ENCODE data around the gene SYNPO2L. TPM values are rescaled to one million over a fixed set of nuclear protein-coding genes. Genes with fewer than 3 reads are reported as not detected.

SYNPO2L gene
- total RNA-seq, 1 donor from 2014 or later = 0.45 TPM

DNA sequence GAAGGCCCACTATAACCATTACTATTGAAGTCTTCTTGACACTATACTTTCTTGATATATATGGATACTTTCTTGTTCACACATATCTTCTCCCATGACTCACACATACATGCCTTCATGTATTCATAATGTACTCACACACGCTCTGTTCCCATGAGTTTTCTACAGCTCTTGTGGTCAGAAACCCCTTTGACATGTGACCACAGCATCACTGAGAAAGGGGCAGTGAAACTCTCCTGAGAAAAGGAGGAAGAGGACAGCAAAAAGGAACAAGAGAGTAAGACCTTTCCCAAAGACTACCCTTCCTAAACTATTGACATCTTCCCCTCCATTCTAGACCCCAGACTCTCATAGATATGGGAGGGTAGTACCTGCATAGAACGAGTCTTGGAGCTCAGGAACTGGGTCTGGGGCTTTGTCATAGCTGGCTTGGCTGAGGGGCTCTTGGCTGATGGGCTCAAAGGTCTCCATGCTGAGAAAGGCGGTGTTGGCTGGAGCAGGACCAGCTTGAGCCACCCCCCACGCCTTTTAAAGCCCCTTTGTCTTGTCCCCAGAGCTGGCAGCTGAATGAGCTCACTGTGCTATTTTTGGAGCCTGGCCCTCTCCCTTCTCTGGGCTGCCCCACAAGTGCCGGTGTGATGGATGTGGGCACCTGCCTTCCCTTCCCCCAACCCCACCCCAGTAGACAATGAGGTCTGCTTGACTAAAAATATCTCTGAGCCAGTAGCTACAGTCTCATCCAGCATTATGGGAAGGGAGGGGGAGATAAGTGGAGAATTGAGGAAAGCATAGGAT lies 5.1 kb downstream of the SYNPO2L start:
- Mint-ChIP-seq H3K9me3 (ENCODE audit: low read depth) (no peaks in the 10 kb centered on the region), H3K27ac (ENCODE audit: unreplicated experiment) (peak overlapping the region; percentile 58), H3K27me3 (ENCODE audit: low read depth) (no peaks in the 10 kb centered on the region), H3K36me3 (ENCODE audit: low read depth) (no peaks in the 10 kb centered on the region), H3K4me3 (ENCODE audit: unreplicated experiment) (no peak overlapping the region), H3K4me1 (ENCODE audit: low read depth) (peaks cover 27% of the 10 kb centered on the region)
- DNase-seq (ENCODE audit: low spot score) = no peak
- TF ChIP-seq, protein P1, sequence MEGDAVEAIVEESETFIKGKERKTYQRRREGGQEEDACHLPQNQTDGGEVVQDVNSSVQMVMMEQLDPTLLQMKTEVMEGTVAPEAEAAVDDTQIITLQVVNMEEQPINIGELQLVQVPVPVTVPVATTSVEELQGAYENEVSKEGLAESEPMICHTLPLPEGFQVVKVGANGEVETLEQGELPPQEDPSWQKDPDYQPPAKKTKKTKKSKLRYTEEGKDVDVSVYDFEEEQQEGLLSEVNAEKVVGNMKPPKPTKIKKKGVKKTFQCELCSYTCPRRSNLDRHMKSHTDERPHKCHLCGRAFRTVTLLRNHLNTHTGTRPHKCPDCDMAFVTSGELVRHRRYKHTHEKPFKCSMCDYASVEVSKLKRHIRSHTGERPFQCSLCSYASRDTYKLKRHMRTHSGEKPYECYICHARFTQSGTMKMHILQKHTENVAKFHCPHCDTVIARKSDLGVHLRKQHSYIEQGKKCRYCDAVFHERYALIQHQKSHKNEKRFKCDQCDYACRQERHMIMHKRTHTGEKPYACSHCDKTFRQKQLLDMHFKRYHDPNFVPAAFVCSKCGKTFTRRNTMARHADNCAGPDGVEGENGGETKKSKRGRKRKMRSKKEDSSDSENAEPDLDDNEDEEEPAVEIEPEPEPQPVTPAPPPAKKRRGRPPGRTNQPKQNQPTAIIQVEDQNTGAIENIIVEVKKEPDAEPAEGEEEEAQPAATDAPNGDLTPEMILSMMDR (IDR thresholded peaks at IDR 0.05) = no peak

DNA sequence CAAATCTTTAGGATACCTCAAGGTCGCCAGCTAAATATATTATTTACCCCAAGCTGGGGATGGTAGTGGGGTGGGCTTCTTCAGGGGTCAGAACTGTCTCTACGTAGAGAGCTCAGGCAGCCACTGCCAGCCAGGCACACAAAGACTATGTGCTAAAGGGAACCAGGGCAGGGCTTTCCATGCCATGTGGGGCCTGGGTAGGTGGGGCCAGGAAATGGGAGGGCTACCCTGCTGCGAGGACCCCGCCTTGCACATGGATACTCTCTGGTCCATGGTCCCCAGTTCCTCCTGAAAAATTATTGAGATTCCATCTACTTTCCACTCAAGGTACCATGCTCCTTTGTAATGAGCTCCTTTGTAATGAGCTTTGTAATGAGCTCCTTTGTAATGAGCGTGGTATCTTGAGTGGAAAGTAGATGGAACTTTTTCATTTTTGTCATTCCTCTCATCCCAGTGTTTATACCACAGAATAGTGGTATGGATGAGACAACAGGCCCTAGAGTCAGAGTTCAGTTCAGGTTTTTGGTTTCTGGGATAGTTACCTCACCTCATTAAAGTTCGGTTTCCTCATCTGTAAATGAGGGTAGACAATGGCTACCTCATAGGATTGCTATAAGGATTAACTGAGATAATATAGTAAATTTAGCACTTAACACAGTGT lies 5.8 kb downstream of the SYNPO2L start:
- H3K9me3 Mint-ChIP-seq (ENCODE audit: low read depth) = no peaks in the 10 kb centered on the region
- H3K27me3 Mint-ChIP-seq (ENCODE audit: low read depth) = no peaks in the 10 kb centered on the region
- TF ChIP-seq, protein P1 (IDR thresholded peaks at IDR 0.05) = no peak
- H3K4me1 Mint-ChIP-seq (ENCODE audit: low read depth) = peaks cover 21% of the 10 kb centered on the region
- H3K36me3 Mint-ChIP-seq (ENCODE audit: low read depth) = no peaks in the 10 kb centered on the region
- no peak overlapping the region for H3K27ac Mint-ChIP-seq (ENCODE audit: unreplicated experiment)
- no peak overlapping the region for H3K4me3 Mint-ChIP-seq (ENCODE audit: unreplicated experiment)
- no peak for DNase-seq (ENCODE audit: low spot score)

DNA sequence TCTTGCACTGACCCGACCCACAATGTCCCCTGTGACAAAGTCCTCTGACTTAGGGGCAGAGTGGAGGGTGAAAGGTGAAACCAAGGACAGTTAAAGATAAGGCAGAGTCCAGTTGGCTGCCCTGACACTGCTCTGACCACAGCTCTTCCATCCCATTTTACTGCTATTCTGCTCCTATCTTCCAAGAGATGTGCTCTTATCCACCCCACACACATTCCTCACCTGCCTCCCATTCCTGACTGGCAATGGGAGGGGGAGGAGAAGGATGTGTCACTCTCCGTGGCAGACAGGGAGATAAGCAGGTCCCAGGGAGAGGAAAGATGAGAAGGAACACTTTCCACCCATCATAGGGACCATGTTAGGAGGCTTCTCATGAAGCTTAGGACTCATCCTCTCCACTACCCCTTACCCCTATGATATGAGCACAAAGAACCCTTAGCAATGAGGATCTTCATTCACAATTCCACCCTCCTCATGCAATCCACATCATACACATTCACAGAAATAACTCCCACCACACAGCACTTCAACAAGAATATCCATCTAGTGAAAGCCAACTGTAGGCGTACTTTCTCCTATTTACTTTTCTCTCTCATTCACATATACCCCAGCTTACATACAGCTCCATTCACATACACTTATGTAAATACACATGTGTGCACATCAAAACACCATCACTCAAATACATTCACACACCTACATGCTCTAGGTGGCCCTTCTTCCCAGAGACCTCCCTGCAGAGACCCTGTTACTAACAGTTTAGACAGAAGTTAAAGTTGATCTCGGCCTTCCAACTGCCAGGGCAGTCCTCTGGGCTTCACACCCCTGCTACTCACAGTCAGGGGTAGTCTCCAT lies 6.6 kb downstream of the SYNPO2L start:
- TF ChIP-seq, protein P1 (IDR thresholded peaks at IDR 0.05) = no peak
- Mint-ChIP-seq H3K36me3 (ENCODE audit: low read depth) (no peaks in the 10 kb centered on the region), H3K27ac (ENCODE audit: unreplicated experiment) (no peak overlapping the region), H3K4me3 (ENCODE audit: unreplicated experiment) (peak overlapping the region; percentile 10), H3K9me3 (ENCODE audit: low read depth) (no peaks in the 10 kb centered on the region), H3K4me1 (ENCODE audit: low read depth) (peaks cover 24% of the 10 kb centered on the region), H3K27me3 (ENCODE audit: low read depth) (no peaks in the 10 kb centered on the region)
- DNase-seq (ENCODE audit: low spot score) = no peak

- no peak for DNase-seq (ENCODE audit: low spot score)
- Mint-ChIP-seq H3K9me3 (ENCODE audit: low read depth) (no peaks in the 10 kb centered on the region), H3K4me3 (ENCODE audit: unreplicated experiment) (peak overlapping the region; percentile 73), H3K27me3 (ENCODE audit: low read depth) (no peaks in the 10 kb centered on the region), H3K4me1 (ENCODE audit: low read depth) (peaks cover 28% of the 10 kb centered on the region), H3K27ac (ENCODE audit: unreplicated experiment) (no peak overlapping the region), H3K36me3 (ENCODE audit: low read depth) (no peaks in the 10 kb centered on the region)
- TF ChIP-seq, protein P1 (IDR thresholded peaks at IDR 0.05) = no peak
These were observed 7.8 kb downstream of the SYNPO2L start for GRCh38 chr10:73647875-73648651.

Measured in chondrocyte (in vitro differentiated cells).